HG03354 (cell line): Measurements from ENCODE around the gene SP100.
"Not testable (repeated sequence)": the region's sequence is repeated elsewhere in the genome, so short reads cannot be mapped to it uniquely, and the experiment has no call there.

Source experiments
- ATAC-seq: cut with Tn5 transposase; IDR thresholded peaks from one replicate; pipeline ENCODE4 v1.9.1; 2021; ENCODE audit warnings: mild to moderate bottlenecking; ENCODE audit not compliant: unreplicated experiment, poor library complexity, severe bottlenecking

The SP100 gene

GRCh38 chr2:230417436-230417835 is 1.4 kb downstream of the SP100 start:
- ATAC-seq, result no peak

GRCh38 chr2:230418341-230419016 is 2.5 kb downstream of the SP100 start:
- no peak for ATAC-seq

- no peak for ATAC-seq
Observed at GRCh38 chr2:230419181-230419580, 3.2 kb downstream of the SP100 start.

- ATAC-seq, result no peak
Observed at GRCh38 chr2:230422149-230422548, 6.1 kb downstream of the SP100 start.

- no peak for ATAC-seq
Observed at GRCh38 chr2:230423851-230424458, 8.0 kb downstream of the SP100 start.

GRCh38 chr2:230425377-230425776 is 9.4 kb downstream of the SP100 start:
- no peak for ATAC-seq

GRCh38 chr2:230429513-230429912 is 13.5 kb downstream of the SP100 start:
- ATAC-seq, result no peak

- no peak for ATAC-seq
Observed at GRCh38 chr2:230430957-230431910, 15.2 kb downstream of the SP100 start.

- ATAC-seq, result no peak
Observed at GRCh38 chr2:230434677-230435324, 18.8 kb downstream of the SP100 start.

GRCh38 chr2:230435431-230435830 is 19.4 kb downstream of the SP100 start:
- no peak for ATAC-seq

- not testable (repeated sequence) for ATAC-seq
Observed at GRCh38 chr2:230439121-230439520, 23.1 kb downstream of the SP100 start.

GRCh38 chr2:230439590-230439989 is 23.6 kb downstream of the SP100 start:
- no peak for ATAC-seq

- peak; percentile 82 for ATAC-seq
Observed at GRCh38 chr2:230441227-230441897, 25.4 kb downstream of the SP100 start.

- ATAC-seq, result no peak
Observed at GRCh38 chr2:230443541-230443940, 27.5 kb downstream of the SP100 start.

GRCh38 chr2:230444832-230445231 is 28.8 kb downstream of the SP100 start:
- ATAC-seq, result no peak

- no peak for ATAC-seq
Observed at GRCh38 chr2:230447036-230447435, 31.0 kb downstream of the SP100 start.

GRCh38 chr2:230447455-230448451 is 31.8 kb downstream of the SP100 start:
- ATAC-seq, result peak; percentile 87

GRCh38 chr2:230449901-230450467 is 34.0 kb downstream of the SP100 start:
- no peak for ATAC-seq
